HG02870 (cell line): ENCODE measurements around the gene SNAPC2.

Experiments
- ATAC-seq: cut with Tn5 transposase; IDR thresholded peaks from one replicate; pipeline ENCODE4 v1.9.1; 2021; ENCODE audit warnings: mild to moderate bottlenecking, moderate library complexity; ENCODE audit not compliant: unreplicated experiment

The SNAPC2 gene

DNA sequence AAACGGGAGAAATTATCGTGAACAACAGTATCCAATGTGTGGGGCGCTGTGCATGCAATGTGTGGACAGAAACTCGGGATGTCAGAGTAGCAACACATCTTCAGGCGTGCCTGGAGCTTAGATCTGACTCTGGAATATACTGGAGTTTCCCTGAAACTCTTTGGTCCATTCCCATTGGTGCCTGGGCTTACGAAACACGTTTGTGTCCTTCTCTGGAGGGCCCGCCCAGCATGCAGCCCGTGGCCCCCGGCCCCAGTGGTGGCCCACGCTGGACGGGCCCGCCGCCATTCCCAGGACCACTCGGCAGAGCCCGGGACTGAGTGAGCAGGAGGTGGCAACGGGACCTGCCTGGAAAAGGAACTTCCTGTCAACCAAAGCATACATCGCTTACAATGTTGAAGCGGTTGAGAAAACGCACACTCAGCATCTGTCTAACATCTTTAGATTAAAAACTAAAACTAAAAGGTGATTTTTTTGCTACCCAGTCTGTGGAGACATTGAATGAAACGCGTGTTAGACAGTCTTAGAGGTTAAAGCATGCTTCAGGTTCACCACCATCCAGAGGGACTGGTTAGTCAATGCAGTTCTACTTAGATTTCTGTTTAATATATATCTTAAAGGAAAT lies 42.6 kb downstream of the SNAPC2 start:
- ATAC-seq: no peak

DNA sequence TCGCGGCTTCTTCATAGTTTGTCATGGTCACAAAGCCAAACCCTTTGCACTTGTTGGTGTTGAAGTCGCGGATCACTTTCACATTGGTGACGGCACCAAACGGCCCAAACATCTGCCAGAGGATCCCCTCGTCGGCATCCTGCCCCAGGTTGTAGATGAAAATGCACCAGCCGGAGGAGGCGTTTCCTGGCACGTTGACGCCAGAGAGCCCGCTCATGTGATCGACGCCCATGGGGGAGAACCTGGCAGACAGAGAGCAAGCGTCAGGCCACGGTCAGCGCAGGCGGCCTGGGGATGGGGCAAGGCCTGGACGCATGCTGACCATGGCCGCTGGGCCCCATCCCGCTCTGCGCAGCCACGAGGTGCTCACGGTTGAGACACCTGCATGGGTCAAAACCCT lies 43.4 kb downstream of the SNAPC2 start:
- ATAC-seq: no peak

DNA sequence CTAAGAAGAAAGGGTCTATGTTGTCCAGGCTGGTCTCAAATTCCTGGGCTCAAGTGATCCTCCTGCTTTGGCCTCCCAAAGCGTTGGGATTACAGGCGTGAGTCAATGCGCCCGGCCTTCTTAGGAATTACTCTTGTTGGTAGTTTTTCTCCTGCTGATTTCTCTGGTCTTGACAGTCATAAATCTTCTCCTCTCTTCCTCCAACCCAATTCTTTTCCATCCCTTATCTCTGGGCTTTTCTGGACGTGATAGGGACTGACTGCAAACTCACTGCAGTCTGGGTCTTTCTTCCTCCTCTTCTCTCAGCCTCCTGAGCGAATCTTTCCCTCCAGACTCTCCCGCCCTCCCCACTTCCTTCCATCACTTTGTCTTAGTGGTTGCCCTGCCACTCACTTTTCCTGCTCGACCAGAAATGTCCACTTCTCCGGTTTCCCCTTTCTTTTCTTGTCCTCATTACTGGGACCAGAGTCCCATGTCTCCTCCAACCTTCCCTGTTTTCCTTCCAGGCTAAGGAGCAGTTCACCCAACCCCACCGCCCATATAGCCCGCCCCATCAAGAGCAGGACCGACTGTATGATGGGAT lies 45.2 kb downstream of the SNAPC2 start:
- ATAC-seq: no peak

DNA sequence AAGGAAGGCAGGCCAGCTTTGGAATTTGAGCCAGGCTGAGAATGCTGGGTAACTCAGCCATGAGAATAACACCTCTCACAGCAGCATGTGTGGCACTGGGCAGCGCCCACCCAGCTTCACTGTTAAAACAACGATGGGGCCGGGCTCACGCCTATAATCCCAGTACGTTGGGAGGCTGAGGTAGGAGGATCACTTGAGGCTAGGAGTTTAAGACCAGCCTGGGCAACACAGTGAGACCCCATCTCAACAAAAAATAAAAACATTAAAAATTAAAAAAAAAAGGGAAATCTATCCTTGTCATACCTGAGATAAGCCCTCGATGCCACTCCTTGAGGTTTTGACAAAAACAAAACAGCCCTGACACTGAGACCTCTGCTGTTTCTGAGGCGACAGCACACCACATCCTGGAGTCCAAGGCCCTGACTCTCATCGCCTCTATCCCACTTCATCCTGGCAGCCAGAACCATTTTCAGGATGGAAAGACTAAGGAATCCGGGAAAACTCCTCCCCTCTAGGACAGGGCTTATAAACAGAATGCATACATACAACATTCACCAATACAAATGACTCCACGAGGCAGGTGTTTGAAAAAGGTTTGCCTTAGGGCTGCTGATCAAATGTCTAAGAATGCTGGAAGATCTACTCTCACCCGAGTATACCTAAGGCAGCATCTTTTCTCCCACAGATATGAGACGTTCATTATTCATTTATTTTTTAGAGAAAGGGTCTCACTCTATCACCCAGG lies 46.0 kb downstream of the SNAPC2 start:
- ATAC-seq: no peak

DNA sequence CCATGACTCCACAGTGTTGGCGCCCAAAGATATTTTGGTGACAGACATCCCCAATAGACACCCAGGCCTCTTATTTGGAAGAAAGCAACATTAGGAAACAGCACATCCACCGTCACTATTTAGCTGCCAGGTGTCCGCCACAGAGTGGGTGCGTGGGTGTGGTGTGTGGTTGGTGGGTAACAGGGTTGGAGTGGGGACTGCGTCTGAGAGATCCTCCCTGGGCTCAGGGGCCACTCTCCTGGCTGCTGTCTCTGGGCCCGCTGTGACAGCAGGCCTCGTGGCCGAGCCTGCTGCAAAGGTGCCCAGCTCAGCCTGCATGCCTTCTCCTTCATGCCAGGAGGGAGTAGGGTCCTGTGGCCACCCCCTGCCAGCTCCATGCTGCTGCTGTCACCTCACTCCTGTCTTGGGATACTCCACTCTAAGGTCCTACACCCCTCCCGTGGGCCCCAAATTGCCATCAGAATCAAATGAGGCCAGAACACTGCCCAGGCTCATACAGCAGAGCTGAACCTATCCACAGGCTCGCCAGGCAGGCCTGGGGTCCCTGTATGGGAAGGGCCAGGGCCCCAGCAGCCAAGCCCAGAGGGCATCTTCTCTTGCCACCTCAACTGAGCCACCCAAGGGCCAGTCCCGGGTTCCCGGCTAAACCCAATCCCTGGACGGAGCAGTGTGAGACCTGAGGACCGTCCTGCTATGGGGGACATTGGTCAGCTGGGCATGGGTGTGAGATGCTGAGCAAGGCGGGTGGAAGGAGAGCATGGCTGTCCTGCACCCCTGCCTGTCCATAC lies 48.1 kb downstream of the SNAPC2 start:
- no peak for ATAC-seq

DNA sequence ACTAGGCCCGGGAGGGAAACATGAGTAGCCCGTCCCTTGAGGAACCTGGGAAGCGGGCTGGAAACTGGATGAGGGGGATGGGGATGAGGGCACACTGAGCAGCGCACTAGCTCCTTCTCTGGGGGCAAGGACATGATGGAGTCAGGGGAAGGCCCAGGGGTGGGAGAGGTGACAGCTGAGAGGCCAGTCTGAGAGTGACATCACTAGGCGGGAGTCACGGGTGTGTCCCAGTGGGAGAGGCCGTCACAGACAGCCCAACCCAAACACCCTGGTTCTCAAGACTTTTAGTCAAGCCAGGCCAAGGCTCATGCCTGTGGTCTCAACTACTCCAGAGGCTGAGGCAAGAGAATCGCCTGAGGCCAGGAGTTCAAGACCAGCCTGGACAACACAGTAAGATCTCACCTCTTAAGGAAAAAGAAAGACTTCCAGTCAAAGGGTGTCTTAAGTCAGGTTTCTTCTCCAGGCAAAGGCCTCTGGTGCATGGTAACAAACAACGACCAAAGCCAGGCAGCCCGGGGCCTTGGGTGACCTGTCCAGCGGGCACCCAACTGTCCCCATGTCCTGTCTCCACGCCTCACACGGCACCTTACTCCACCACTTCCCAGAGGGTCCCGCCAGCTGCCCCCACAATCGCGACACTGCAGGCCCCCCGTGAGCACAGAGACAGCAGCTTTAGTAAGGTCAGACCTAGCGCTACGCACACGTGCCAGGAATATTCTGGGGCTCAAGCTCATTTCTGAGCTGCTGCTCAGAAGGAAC lies 48.8 kb downstream of the SNAPC2 start:
- no peak for ATAC-seq

DNA sequence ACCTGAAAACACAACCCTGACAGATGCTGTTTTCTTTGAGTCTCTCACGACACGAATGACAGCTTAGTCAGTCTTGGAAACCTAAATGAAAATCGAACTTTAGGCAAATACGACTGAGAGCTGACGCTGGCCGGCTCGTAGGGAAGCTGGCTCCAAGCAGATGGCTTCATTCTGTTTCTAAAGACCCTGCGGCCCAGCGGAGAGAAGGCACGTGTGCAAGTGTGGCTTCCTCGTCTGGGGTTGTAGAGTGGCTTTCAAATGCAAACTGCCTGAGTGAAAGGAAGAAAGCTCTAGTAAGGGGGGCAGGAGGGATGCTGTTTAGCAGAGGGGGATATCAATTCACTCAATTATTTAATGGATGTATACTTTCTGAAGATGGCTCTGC lies 49.4 kb downstream of the SNAPC2 start:
- no peak for ATAC-seq

DNA sequence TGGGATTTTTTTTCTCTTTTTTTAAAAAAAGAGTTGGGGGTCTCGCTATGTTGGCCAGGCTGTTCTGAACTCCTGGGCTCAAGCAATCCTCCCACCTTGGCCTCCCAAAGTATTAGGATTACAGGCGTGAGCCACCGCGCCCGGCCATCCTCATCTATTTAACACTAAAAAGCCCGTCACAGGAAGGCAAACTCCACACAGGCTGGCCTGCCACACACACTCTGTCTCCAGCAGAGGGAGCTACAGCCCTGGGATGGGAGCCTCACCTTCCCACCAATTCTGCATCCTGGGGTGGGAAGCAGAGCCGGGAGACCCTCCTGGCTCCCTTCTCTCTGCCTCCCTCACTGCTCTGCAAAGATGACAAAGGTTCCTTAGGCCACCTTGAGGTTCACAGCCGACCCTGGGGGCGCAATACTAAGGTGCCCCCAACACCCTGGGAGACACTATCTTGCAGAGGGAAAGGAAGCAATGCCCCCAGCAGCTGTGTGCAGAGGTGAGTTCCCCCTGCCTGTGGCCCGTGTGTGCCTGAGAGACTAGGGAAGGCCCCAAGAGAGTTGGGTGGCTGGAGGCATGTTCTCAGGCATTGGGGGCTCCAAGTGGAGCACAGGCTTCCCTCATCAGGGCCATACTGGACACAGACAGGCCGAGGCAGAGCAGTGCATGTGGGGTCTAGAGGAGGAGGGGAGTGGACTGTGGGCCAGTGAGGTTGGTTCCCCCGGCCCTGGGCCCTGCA lies 50.7 kb downstream of the SNAPC2 start:
- ATAC-seq: no peak

DNA sequence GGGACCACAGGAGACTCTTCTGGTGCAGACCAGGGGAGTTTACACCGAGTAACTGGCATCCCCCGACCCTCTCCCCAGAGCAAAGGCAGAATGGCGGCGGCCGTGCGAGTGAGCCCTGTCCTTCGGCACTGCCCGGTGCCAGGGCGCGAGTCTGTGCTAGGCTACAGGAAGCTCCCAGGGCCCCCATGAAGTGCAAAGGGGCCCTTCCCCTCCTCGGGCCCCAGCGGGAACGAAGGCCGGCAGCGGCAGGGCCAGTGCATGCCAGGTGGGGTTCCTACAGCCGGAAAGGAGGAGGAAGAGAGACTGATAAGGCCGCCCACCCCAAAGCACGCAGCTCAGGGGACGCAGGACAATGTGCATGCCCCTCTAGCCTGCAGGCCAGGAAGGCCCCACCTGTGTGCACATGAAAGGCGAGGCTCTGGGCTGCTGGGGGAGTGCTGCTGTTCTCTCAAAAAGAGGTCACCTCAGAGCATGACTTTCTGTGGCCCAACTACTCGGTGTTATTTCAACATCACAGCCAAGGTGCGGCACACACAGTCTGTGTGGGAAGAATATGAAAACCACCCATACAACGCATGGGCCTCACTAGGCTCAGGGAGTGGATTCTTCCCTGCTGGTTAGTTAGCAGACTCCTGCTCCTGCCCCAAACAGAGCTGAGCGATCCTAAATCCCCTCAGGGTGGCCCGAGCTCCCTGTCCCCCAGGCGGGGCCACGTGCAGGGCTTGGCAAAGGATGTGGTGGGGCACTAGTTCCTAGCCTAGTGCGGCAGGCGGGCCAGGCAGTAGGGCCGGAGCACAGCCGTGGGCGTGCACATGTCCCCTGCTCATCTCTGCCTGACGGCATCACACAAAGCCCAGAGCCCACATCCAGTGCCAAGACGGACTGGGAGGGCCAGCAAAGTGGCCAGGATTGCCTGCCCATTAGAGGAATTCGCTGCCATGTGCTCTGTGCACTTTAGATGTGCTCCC lies 51.7 kb downstream of the SNAPC2 start:
- ATAC-seq: no peak
